Stimulated activated naive CD4-positive, alpha-beta T cell (primary cell): ENCODE results near the gene ADGRD2.

ENCODE experiments used
- DNase-seq, 6 experiments: peaks; one replicate each; lab custom pipeline; 2025; lab: John Stamatoyannopoulos, UW

ADGRD2 gene

GRCh38 chr9:124511426-124511840 is 61.2 kb downstream of the ADGRD2 start:
- DNase-seq = no peak

GRCh38 chr9:124511891-124512805 is 61.9 kb downstream of the ADGRD2 start:
- DNase-seq = no peak

DNA sequence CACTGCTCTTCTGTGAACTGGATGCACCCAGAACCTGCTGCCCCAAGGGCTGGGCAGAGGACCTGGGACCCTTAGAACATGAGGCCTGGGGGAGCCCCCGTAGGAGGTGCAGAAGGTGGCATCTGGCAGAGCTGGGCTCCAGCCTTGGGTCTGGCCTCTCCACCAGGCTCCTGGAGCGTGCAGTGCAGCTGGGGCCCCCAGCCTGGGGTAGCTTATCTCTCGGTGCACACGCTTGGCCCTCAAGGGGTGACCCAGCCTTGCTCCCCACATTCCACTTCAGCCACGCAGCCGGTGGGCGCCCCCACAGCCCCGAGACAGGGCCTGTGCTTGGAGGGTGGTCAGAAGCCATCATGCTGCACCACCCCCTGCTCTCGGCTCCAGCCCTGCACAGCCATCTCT is 62.6 kb downstream of the ADGRD2 start:
- DNase-seq = no peak

GRCh38 chr9:124513376-124513994 is 63.2 kb downstream of the ADGRD2 start:
- no peak for DNase-seq

DNA sequence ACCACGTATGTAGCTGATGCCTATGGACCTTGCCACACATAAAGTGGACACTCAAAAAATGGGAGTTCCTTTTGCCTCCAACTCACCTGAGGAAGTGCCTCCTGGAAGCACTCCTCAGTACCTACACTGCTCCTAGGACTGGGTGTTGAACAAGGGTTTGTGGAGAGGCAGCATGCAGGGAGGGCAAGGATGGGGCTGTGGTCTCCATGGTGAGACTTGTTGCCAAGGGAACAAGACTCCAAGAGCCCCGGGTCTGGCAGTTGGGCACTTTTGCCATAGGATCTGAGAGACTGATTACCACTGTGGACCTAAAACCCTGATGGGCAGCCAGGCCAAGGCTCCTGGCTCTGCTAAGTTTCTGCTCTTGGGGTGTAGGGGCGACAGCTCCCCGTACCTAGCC is 63.9 kb downstream of the ADGRD2 start:
- DNase-seq = no peak

DNA sequence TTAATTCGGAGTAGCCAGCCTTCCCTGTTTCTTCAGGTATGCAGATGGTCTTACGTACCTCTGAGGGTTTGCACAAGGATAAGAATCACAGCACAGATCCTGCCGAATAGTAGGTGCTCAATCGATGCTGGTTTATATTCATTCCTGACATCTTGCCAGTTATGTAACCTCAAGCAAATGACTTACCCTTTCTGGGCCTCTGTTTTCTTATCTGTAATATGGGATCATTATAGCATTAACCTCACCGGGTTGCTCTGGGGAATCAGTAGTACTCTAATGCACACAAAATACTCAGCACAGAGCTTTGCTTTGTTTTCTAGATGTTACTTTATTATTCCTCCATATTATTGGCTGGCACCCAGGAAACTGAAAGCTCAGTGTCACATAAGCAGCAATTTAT is 64.6 kb downstream of the ADGRD2 start:
- DNase-seq = no peak

- DNase-seq = no peak
Measured at GRCh38 chr9:124517600-124517999, 67.3 kb downstream of the ADGRD2 start.

GRCh38 chr9:124518116-124518515 is 67.9 kb downstream of the ADGRD2 start:
- no peak for DNase-seq

DNA sequence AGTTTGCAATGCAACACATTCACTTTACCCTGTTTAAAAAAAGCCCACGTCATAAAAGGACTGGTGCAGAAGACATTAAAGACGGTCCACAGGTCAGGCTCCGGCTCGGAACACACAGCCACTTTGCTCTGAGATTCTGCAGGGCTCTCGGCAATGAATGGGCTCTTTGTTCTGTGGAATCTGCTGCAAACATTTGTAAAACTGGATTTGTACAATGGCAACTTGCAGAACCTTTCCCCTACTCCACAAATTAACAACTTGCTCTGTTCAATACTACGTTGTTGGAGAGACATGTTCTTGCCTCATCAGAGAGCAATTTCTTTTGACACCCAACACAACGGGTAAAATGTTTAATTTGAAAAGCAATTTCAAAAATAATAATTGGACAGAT is 70.0 kb downstream of the ADGRD2 start:
- DNase-seq = no peak

DNA sequence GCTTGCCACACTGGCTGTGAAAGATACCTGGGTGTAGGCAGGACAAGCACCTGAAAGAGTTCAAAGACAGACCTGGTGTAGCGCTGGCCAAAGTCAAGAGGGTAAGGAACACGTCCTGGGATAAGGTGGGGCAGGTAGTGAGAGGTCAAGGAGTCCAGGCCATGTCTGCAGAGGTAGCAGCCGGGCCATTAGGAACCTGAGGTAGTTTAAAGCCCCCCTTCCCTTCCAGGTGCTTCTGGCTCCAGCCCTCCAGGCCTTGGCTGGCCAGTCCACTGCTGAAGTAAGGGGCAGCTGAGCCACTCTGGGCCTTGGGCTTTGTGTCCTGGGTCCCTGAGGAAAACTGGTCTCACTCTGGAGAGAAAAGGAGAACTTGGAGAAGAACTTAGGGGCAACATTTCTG is 70.9 kb downstream of the ADGRD2 start:
- DNase-seq = no peak

DNA sequence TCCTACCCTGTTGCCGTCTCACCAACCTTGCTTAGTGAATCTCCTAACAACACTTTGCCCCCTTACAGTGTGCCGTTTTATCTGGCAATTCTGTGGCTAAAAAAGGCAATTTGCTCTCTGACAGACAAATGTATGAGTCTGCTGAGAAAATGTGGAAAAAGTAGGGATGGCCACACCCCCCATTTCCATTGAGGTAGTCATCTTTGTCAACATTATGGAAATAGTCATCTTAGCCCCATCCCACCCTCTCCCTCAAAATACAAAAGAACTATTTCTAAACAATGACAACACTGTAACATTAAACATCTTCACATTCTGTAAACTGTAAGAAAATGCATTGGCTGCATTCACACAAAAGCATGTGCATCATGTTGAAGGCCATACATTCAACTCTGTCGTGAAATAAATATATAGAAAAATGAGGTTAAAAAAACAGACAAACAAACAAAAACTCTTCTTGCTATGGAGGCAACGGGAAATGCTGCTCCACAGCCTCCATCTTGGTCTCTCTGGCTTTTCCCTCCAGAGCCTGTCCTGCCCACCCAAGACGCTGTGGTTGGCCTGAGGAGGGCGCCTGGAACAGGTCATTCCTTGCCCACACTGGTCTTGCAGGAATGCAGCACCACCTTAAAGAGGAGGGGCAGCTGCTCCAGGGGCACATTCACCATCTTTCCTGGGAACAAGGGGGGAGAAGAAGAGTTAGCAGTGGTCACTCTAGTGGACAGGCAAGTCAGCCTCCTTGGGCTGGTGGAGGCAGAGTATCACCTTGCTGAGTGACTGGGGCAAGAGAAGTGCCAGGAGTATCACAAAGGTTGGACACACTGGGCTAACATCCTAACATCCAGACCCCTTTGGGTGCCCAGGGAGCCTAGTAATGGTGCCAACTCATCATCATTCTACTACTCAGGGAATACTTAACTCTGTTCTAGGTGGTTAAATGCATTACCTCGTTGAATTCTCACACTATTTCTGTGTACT is 72.2 kb downstream of the ADGRD2 start:
- no peak for DNase-seq

- DNase-seq = no peak
Measured at GRCh38 chr9:124526174-124526573, 75.9 kb downstream of the ADGRD2 start.

- DNase-seq = no peak
Measured at GRCh38 chr9:124527781-124528180, 77.5 kb downstream of the ADGRD2 start.
